NB4 (cell line): Measurements from ENCODE around the gene CCDC88C.

Experiments used
- DNase-seq: peaks from one replicate; pipeline ENCODE4 v3.0.0; 2010; ENCODE audit warnings: low read depth
- H3K4me3 ChIP-seq: one replicate; pipeline ENCODE4 v1.5.1; 2011; ENCODE audit warnings: mild to moderate bottlenecking, low read depth, low read length, moderate library complexity
- CTCF ChIP-seq: IDR thresholded peaks from one replicate; pipeline ENCODE4 v1.5.1; 2012; ENCODE audit warnings: low read depth, low read length
- MYC ChIP-seq: IDR thresholded peaks from 2 replicates; pipeline ENCODE4 v1.6.1; 2011; ENCODE audit warnings: low read depth, low read length
- POLR2A ChIP-seq: IDR thresholded peaks from 2 replicates; pipeline ENCODE4 v1.6.1; 2011; ENCODE audit warnings: mild to moderate bottlenecking; ENCODE audit not compliant: insufficient read length; ENCODE audit errors: extremely low read depth
- TF ChIP-seq, protein P1 (sequence below): IDR thresholded peaks from 2 replicates; pipeline ENCODE4 v1.6.1; 2011; ENCODE audit warnings: low read depth, low read length

Gene CCDC88C

DNA sequence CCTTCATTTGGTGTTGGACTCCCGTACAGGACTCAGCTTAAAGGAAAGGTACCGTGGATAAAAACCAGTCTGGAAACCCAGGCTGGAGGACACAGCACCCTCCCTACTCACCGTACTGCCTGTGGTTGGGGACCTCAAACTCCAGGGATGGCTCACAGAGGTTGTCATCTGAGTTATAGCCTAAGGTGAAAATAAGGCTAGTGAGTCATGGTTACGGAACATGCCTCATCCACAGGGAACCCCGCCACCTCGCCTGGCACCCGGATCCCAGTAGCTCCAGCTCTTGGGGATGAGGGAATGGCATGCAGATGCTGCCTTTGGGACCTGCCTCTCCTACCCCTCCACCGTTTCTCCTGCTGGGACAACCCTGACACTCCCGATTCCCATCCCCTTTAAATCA, 136.3 kb downstream of the CCDC88C start:
- TF ChIP-seq CTCF (no peak), POLR2A (no peak), MYC (no peak)
- TF ChIP-seq, protein P1, sequence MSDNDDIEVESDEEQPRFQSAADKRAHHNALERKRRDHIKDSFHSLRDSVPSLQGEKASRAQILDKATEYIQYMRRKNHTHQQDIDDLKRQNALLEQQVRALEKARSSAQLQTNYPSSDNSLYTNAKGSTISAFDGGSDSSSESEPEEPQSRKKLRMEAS: no peak
- no peak for DNase-seq
- H3K4me3 ChIP-seq: no peak overlapping the region

GRCh38 chr14:91280129-91280528, 137.5 kb downstream of the CCDC88C start:
- DNase-seq: no peak
- H3K4me3 ChIP-seq: no peak overlapping the region
- TF ChIP-seq CTCF (no peak), POLR2A (no peak), MYC (no peak)
- TF ChIP-seq, protein P1: no peak

GRCh38 chr14:91279354-91279753, 138.3 kb downstream of the CCDC88C start:
- TF ChIP-seq MYC (no peak), POLR2A (no peak), CTCF (no peak)
- TF ChIP-seq, protein P1: no peak
- no peak overlapping the region for H3K4me3 ChIP-seq
- DNase-seq: no peak

DNA sequence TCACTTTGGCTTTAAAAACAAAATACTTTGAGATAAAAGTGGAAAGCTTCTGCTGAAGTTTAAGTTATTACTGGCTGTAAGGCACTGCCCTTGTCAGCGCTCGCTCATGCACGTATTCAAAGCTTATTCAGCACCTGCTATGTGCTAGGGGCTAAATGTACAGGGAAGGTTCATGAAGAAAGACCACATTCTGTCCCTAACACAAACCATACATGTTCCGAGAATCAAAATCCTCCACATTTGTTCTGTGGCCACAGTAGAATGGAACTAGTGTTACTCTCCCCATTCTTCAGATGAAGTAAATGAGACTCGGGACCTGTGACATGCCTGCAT, 139.3 kb downstream of the CCDC88C start:
- TF ChIP-seq POLR2A (no peak), MYC (no peak), CTCF (no peak)
- TF ChIP-seq, protein P1: no peak
- no peak overlapping the region for H3K4me3 ChIP-seq
- no peak for DNase-seq

DNA sequence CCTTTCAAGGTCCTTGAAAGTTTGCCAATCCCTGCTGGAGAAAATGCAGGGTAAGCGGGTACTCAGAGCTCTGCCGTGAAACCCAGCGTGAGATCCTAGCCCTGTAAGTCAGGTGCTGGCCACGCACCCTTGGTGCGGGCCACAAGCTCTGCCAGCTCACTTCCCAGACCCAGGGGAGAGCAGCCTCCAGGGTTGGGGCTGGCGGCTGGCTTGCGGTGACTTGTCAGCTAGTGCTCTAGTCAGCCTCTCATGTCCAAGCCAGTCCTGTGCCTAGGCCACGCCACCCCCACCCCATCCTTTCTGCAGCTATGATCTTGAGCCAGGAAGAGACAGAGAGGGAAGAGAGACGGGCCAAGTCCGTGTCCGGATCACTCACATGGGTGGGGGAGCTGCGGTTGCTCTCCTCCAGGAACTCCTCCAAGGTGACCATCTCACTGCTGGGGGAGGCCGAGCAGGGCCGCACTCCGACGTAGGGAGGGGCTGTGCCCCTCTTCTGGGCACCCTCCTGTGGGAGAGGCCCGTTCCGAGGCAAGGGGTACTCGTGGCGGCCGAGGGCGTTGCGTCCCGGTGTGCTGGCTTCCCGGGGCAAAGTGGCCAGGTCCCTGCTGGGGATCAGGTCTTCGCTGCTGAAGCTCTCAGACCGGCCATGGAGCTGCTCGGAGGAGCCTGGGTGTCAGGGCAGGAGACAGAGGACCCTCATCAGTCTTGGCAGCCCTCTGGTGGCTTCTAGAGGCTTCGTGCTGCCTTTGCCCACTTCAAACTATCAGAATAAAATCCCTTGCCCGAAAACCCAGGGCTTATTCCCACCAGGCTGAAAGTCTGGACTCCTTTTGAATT, 139.9 kb downstream of the CCDC88C start:
- TF ChIP-seq POLR2A: no peak
- TF ChIP-seq, protein P1: no peak
- TF ChIP-seq CTCF: no peak
- no peak for TF ChIP-seq MYC
- no peak overlapping the region for H3K4me3 ChIP-seq

More for the DNA sequence above, 139.9 kb downstream of the CCDC88C start:
- DNase-seq: no peak
